HG02943 (cell line): ENCODE data around the gene ZNF14.
"Not testable (repeated sequence)": the region's sequence is repeated elsewhere in the genome, so short reads cannot be mapped to it uniquely, and the experiment has no call there.

Source experiments
- ATAC-seq: cut with Tn5 transposase; IDR thresholded peaks from one replicate; pipeline ENCODE4 v1.9.1; 2021; ENCODE audit warnings: mild to moderate bottlenecking, low read depth, moderate library complexity; ENCODE audit not compliant: unreplicated experiment

Gene ZNF14

GRCh38 chr19:19697589-19697988, 35.3 kb downstream of the ZNF14 start:
- ATAC-seq: no peak

- ATAC-seq: no peak
These were observed 36.5 kb downstream of the ZNF14 start for GRCh38 chr19:19696386-19696785.

GRCh38 chr19:19691683-19692082, 41.2 kb downstream of the ZNF14 start:
- ATAC-seq: no peak

GRCh38 chr19:19689023-19689422, 43.9 kb downstream of the ZNF14 start:
- ATAC-seq: not testable (repeated sequence)

GRCh38 chr19:19687090-19687489, 45.8 kb downstream of the ZNF14 start:
- no peak for ATAC-seq

DNA sequence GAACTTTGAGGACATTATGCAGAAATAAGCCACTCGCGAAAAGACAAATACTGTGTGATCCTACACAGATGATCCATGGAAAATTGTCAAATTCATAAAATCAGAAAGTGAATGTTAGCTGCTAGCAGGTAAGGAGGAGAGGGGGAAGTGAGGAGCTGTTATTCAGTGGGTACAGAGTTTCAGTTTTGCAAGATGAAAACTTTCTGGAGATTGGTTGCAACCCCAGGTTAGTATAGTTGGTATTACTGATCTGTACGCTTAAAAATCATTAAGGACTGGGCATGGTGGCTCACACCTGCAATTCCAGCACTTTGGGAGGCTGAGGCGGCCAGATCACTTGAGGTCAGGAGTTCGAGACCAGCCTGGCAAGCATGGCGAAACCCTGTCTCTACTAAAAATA, 46.3 kb downstream of the ZNF14 start:
- no peak for ATAC-seq

DNA sequence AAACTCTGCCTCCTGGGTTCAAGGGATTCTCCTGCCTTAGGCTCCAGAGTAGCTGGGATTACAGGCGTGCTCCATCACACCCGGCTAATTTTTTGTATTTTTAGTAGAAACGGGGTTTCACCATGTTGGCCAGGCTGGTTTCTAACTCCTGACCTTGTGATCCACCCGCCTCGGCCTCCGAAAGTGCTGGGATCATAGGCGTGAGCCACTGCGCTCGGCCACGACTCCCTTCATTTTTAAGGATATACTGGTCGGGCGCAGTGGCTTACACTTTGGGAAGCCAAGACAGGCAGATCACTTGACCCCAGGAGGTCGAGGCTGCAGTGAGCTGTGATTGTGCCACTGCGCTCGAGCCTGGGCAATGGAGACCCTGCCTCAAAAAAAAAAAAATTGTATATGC, 46.8 kb downstream of the ZNF14 start:
- not testable (repeated sequence) for ATAC-seq

- ATAC-seq: no peak
These were observed 53.5 kb downstream of the ZNF14 start for GRCh38 chr19:19679176-19680073.

- no peak for ATAC-seq
These were observed 55.3 kb downstream of the ZNF14 start for GRCh38 chr19:19677579-19677978.

GRCh38 chr19:19674315-19674714, 58.6 kb downstream of the ZNF14 start:
- no peak for ATAC-seq

DNA sequence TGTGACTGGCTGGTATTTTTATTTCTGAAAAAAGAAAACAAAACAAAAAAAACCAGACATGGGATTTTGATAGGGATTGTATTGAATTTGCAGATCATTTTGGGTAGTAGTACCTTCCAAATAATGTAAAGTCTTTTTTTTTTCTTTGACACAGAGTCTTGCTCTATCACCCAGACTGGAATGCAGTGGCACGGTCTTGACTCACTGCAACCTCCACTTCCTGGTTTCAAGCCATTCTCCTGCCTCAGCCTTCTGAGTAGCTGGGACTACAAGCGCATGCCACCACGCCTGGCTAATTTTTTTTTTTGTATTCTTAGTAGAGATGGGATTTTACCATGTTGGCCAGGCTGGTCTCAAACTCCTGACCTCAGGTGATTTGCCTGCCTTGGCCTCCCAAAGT, 60.1 kb downstream of the ZNF14 start:
- ATAC-seq: no peak

DNA sequence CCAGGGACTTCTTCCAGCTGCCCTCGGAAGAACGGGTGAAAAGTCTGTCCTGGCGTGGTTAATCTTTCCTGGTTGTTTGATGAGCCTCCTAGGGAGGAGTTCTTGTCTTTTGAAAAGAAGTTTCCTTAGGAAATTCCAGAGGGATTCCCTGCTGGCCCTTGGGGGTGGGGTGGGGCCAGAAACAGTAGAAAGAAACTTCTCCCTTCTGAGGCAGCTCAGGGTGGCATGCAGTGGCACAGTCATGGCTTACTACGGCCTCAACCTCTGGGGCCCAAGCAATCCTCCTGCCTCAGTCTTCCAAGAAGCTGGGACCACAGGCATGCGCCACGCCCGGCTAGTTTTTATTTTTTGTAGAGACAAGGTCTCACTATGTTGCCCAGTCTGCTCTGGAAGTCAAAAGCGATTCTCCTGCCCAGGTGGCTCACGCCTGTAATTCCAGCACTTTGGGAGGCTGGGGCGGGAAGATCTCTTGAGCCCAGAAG, 62.8 kb downstream of the ZNF14 start:
- ATAC-seq: no peak

DNA sequence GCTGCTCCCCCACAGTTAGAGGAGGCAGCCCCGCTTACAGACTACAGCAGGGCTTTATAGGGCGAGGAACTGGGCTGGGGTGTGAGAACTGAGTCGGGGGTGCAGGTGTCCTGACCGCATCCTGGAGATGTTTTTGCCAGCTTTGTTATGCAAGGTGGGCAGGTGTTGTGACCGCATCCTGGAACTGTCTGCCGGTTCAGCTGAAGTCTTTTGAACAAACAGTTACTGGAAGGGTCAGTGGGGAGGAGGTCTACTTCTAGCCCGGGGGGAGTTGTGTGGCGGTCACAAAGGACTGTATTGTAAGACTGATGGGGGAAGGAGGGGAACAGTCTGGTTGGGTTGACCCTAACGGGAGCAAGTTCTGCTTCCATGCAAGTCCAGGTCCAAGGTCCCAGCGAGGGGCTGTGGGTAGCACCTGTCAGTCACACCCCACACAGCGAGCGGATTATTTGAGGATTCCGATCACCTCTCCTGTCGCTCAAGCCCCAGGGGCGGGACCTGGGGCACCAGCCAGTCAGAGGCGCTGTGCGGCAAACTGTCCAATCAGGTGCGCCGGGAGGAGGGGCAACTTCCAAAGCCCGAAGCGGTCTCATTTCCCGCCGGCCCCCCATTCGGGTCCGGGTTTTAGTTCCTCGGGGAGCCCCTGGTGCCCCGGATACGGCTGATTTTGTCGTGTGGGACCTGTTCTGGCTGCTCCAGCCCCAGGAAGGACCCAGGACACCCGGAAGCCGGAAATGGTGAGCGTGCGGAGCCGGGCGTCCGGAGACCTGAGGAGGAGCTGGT, 64.5 kb downstream of the ZNF14 start, which contains the start of gene ZNF101:
ZNF101 (plus strand) TSS at position 610 of the 783 bp plus-strand sequence; CDS start at position 735, 125 bp downstream.
- ATAC-seq: peak; percentile 56

DNA sequence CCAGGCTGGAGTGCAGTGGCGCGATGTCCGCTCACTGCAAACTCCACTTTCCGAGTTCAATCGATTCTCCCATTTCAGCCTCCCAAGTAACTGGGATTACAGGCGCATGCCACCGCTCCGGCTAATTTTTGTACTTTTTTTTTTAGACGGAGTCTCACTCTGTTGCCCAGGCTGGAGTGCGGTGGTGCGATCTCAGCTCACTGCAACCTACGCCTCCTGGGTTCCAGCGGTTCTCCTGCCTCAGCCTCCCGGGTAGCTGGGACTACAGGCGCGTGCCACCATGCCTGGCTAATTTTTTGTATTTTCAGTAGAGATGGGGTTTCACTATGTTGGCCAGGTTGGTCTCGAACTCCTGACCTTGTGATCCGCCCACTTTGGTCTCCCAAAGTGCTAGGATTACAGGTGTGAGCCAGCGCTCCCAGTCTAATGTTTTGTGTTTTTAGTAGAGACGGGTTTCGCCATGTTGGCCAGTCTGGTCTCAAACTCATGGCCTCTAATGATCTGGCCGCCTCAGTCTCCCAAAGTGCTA, 67.4 kb downstream of the ZNF14 start:
- ATAC-seq: not testable (repeated sequence)

GRCh38 chr19:19663256-19664120, 69.4 kb downstream of the ZNF14 start, which contains the start of gene ATP13A1:
ATP13A1 (minus strand) TSS chr19:19663676; CDS start chr19:19663666, 10 bp downstream.
- ATAC-seq: peak; percentile 73

DNA sequence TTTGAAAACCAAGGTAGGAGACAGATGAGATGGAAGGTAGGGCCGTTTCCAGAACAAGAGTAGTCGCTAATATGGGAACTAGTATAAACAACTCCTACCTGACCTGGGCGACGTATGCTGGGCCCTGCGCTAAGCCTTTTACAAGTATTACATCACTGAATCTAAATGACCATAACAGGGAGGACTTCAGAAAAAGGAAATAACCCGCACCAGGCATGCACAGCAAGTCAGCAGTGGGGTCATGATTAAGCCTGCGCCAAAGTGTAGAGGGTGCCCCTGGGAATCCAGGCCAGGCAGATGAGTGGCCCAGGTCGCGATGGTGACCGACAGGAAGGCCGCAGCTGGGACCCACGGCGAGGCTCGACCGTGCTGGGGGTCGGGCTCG, 70.0 kb downstream of the ZNF14 start:
- ATAC-seq: no peak

GRCh38 chr19:19662344-19662743, 70.6 kb downstream of the ZNF14 start:
- no peak for ATAC-seq

- ATAC-seq: peak; percentile 35
These were observed 71.1 kb downstream of the ZNF14 start for GRCh38 chr19:19661675-19662251.

GRCh38 chr19:19661141-19661674, 71.7 kb downstream of the ZNF14 start:
- ATAC-seq: no peak
